HS-5 (cell line): ENCODE data around the gene PUM2.
A peak's percentile ranks its signal among the peaks of the same experiment; 100 is the strongest.
"Not testable (repeated sequence)": the region's sequence is repeated elsewhere in the genome, so short reads cannot be mapped to it uniquely, and the experiment has no call there.

Source experiments
- DNase-seq: peaks from one replicate; pipeline ENCODE4 v3.0.0-alpha.2; 2012; ENCODE audit warnings: low read depth

PUM2 gene

DNA sequence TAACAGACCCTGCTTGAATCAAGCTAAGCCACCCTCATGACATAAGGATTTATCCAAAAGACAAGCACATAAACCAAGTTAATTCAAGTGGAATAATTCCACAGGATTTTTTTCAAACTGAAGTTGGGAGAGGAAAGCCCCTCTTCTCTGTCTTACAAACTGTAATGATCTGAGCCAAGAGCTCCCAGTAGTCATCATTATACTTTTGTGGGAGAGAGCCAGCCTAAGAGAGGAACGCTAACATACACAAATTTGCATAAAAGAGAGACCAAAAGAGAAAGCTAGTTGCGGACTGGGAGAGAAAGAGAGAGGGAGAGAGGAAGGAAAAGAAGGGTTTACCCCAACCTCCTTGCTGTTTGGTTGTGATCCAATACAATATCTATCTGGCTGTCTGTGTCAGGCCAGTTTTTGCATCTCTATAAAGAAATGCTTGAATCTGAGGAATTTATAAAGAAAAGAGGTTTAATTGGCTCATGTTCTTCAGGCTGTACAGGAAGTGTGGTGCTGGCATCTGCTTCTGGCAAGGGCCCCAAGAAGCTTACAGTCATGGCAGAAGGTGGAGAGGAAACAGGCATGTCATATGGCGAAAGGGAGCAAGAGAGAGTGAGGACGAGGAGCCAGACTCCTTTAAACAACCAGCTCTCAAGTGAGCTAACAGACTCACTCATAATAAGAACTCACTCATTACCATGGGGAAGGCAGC, 20.8 kb upstream of the PUM2 start:
- DNase-seq, result no peak

- DNase-seq, result no peak
Measured at GRCh38 chr2:20370191-20370590, 19.5 kb upstream of the PUM2 start.

DNA sequence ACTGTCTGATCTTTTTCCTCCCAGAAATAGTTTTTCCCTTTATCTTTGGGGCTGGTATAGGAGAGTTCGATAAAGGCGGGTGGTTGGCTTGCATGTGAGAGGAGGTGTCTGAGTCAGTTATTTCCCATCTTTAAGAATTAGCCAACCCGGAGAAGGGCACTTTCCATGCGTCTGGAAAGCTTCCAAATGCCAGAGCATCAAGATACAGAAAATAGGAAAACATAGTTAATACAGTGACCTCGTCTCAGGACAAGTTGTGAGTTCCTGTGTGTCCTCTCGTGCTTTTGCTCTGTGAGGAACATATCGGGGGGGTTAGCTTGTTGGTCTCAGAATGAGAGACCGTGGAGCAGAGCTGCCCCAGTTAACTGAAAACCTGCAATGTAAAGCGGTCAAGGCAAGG, 18.7 kb upstream of the PUM2 start:
- DNase-seq, result no peak

GRCh38 chr2:20368706-20369105, 18.1 kb upstream of the PUM2 start:
- DNase-seq, result no peak

DNA sequence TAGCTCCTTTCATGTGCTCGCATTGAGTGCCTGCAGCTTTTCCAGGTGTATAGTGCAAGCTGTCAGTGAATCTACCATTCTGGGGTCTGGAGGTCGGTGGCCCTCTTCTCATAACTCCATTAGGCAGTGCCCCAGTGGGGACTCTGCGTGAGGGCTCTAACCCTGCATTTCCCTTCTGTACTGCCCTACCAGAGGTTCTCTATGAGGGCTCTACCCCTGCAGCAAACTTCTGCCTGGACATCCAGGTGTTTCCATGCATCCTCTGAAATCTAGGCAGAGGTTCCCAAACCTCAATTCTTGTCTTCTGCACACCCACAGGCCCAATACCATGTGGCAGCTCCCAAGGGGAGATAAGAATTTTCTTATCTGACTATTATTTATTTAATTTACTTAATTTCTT, 17.3 kb upstream of the PUM2 start:
- not testable (repeated sequence) for DNase-seq

- no peak for DNase-seq
Measured at GRCh38 chr2:20366672-20367116, 16.1 kb upstream of the PUM2 start.

DNA sequence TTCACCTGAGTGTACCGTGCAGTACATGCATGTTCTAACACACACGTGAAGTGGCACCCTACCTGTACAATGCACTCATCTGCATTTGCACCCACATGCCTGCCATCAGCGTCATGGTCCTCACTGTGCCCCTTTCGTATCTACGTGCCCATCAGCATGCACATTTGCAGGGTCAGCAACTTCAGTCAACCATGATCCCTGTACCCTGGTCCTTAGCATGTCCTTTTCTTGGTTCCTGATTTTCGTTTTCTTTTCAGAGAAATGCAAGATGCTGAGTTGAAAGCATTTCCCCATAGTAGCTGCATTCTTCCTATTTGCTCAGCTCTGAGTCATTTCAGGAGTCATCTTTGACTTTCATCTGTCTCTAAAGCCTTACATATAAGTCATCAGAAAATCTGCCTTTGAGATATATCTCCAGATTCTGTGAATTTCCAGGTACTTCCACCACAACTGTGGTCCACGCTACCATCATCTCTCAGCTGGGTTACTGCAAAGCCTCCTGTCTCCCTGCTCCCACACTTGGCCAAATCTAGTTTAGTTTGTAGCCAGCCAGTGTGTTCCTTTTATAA, 14.7 kb upstream of the PUM2 start:
- DNase-seq, result peak; percentile 80

DNA sequence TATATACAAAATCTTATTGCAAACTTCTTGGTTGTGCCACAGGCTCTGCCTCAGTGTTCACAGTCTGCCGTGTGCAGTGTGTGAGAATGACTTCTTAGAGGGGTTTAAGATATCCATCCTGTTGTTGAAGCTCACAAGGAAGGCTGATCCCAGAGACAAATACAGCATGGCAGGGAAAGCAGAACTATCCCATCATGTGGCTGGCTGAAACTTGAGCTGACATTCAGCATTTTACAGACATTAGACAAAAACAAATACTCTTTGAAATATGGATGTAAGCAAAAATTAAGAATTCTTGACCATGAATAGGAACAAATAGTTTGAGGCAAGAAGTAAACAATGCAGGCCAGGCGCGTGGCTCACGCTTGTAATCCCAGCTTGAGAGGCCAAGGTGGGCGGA, 12.9 kb upstream of the PUM2 start:
- DNase-seq, result no peak

DNA sequence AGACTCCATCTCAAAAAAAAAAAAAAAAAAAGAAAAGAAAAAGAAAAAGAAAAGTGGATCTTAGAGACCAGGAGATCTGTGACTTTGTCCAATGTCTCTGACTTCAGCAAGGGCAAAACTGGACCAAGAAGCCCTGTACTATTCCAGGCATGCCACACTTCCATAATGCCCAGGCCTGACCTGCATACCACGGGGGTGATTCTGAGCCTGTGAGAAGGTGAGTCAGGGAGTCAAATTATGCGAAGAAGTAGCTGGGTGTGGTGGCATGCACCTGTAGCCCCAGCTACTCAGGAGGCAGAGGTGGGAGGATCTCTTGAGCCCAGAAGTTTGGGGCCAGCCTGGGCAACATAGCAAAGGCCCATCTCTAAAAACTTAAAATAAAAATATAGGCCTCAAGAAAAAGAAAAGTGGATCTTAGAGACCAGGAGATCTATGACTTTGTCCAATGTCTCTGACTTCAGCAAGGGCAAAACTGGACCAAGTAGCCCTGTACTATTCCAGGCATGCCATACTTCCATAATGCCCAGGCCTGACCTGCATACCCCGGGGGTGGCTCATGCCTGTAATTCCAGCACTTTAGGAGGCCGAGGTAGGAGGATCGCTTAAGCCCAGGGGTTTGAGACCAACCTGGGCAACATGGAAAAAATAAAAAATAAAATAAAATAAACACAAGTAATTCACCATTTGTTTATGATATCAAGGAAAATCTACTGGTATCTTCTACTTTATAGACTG, 12.2 kb upstream of the PUM2 start:
- no peak for DNase-seq

- no peak for DNase-seq
Measured at GRCh38 chr2:20361893-20362292, 11.2 kb upstream of the PUM2 start.

DNA sequence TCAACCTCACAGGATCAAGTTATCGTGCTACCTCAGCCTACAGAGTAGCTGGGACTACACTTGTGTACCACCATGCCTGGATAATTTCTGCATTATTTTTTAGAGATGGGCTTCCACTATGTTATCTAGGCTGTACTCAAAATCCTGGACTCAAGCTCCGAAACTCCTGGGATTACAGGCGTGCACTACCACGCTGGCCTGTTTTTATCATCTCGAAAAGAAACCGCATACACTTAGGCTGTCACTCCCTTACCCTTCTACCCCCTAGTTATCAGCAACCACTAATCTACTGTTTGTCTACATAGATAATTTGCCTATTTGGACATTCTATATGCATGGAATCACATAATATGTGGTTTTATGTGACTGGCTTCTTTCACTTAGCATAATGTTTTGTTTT, 8.5 kb upstream of the PUM2 start:
- DNase-seq, result no peak

GRCh38 chr2:20357638-20358389, 7.2 kb upstream of the PUM2 start:
- no peak for DNase-seq

DNA sequence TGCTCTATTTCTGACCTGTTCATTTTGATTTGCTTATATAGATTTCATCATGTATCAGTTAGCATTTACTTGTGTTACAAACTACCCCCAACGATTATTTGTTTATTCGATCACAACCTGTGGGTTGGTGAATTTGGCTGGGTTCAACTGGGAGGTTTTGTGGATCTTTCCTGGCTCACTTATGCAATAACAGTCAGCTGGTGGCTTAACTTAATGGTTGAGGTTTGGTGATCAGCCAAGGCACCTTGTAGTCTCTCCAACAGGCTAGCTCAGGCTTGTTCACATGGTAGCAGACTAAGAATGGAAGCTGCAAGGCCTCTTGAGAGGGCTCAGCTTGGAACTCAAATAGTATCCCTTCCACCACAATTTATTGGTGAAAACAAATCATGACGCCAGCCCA, 5.4 kb upstream of the PUM2 start:
- DNase-seq, result no peak

DNA sequence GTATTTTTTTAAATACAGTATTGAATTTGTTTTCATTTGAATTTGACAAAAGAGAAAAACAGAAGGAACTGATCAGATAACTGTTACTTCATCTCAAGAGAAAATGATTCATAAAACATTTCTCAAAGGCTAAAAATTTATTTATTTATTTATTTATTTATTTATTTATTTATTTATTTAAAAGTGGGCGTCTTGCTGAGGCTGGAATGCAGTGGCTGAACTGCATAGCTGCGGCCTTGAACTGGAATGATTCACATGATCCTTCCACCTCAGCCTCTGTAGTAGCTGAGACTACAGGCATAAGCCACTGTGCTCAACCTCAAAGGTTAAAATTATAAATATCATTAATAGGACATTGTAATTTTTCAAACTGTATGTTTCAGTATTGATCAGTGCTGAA, 4.5 kb upstream of the PUM2 start:
- DNase-seq, result no peak

GRCh38 chr2:20353241-20353992, 2.8 kb upstream of the PUM2 start:
- DNase-seq, result no peak

GRCh38 chr2:20352581-20353216, 2.1 kb upstream of the PUM2 start:
- no peak for DNase-seq

- no peak for DNase-seq
Measured at GRCh38 chr2:20352230-20352578, 1.6 kb upstream of the PUM2 start.

GRCh38 chr2:20351555-20352229, 1.0 kb upstream of the PUM2 start:
- no peak for DNase-seq

DNA sequence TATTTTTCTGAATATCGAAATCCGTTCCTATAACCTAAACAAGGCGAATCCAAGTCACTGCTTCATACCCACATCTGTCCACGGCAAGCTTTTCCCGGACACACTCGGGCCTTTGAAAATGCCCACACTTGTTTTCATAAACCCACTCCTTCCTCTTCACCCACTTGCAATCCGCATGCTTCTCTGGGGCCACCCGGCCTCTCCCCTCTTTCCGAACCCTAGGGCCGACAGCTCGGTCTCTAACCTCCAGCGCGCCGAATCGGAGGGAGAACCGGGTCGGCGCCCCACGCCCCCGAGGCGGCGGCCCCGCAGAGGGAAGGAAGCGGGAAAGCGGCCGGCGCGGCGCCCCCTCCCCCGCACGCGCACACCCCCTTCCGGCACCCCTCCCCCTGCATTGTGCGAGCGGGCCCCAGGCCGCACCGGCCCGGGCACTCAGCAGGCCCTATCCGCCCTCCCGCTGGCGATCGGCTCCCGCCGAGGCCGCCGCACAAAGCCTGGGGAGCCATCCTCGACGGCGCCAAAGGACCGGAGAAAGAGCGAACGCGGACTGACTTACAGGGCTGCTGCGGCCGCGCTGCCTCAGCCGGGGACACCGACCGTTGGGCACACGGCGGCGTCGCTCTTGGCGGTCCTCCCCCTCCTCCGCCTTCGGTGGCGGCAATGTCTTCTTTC, 467 bp downstream of the PUM2 start:
- no peak for DNase-seq

- no peak for DNase-seq
Measured at GRCh38 chr2:20349513-20349921, 1.1 kb downstream of the PUM2 start.
